Measurements from ENCODE around the gene SPINK2. TPM values are rescaled to one million over a fixed set of nuclear protein-coding genes. Genes with fewer than 3 reads are reported as not detected.

Gene SPINK2
- polyA plus RNA-seq, 1 of the 3 experiments (the other 2 are of a cell fraction): not detected

GRCh38 chr4:56768316-56768715, 53.2 kb downstream of the SPINK2 start:
- ChIA-PET POLR2A (no interaction called here), CTCF (no interaction called here)
- H4K20me1 ChIP-seq (ENCODE audit: insufficient read depth): no peaks in the 10 kb centered on the region
- no peaks in the 10 kb centered on the region for H3K4me1 ChIP-seq (ENCODE audit: control insufficient read depth in 1 of 2, insufficient read depth in 2 of 2, low read depth in 1 of 2, low read length in 1 of 2)
- TF ChIP-seq TEAD4 (IDR thresholded peaks at IDR 0.05; ENCODE audit: borderline replicate concordance, insufficient read depth): no peak
- H3K36me3 ChIP-seq (replicated peaks in 1 of 2; ENCODE audit: control insufficient read depth in 1 of 2, insufficient read depth in 2 of 2, low read length in 1 of 2): no peaks in the 10 kb centered on the region
- H3K4me3 ChIP-seq (ENCODE audit: low read depth in 2 of 2, low read length in 1 of 2): no peak overlapping the region
- H3F3A ChIP-seq (replicated peaks; ENCODE audit: insufficient read depth): peaks cover 2% of the 10 kb centered on the region
- H3K27ac ChIP-seq (ENCODE audit: low read depth in 2 of 2, low read length in 1 of 2): no peak overlapping the region
- no peaks in the 10 kb centered on the region for H3K79me2 ChIP-seq (ENCODE audit: insufficient read depth)
- H3K4me2 ChIP-seq: no peak overlapping the region
- H3K27me3 ChIP-seq (ENCODE audit: insufficient read depth): no peaks in the 10 kb centered on the region
- WGBS (ENCODE audit: low lambda C conversion rate): 49% methylated on average over 3 of the region's 3 CpGs
- H2AFZ ChIP-seq (ENCODE audit: low read depth): no peak overlapping the region
- H3K9me3 ChIP-seq: no peaks in the 10 kb centered on the region
- no peak overlapping the region for H3K9ac ChIP-seq
- no peak for DNase-seq
- no peaks in the 10 kb centered on the region for H3K9me2 ChIP-seq

- Histone ChIP-seq H3K9me2 (no peaks in the 10 kb centered on the region), H3K27ac (ENCODE audit: low read depth in 2 of 2, low read length in 1 of 2) (no peak overlapping the region), H3K9me3 (no peaks in the 10 kb centered on the region), H2AFZ (ENCODE audit: low read depth) (no peak overlapping the region), H3F3A (replicated peaks; ENCODE audit: insufficient read depth) (peaks cover 2% of the 10 kb centered on the region), H3K79me2 (ENCODE audit: insufficient read depth) (no peaks in the 10 kb centered on the region), H3K4me2 (no peak overlapping the region), H3K4me1 (ENCODE audit: control insufficient read depth in 1 of 2, insufficient read depth in 2 of 2, low read depth in 1 of 2, low read length in 1 of 2) (no peaks in the 10 kb centered on the region), H3K36me3 (replicated peaks in 1 of 2; ENCODE audit: control insufficient read depth in 1 of 2, insufficient read depth in 2 of 2, low read length in 1 of 2) (no peaks in the 10 kb centered on the region), H4K20me1 (ENCODE audit: insufficient read depth) (no peaks in the 10 kb centered on the region), H3K4me3 (ENCODE audit: low read depth in 2 of 2, low read length in 1 of 2) (no peak overlapping the region), H3K9ac (no peak overlapping the region), H3K27me3 (ENCODE audit: insufficient read depth) (no peaks in the 10 kb centered on the region)
- ChIA-PET CTCF (no interaction called here), POLR2A (no interaction called here)
- TF ChIP-seq GATA2 (CRISPR knock-in tag; IDR thresholded peaks at IDR 0.05) (no peak), TCF12 (IDR thresholded peaks at IDR 0.05) (peak; percentile 29; the same call in 1 of the 2 replicates), ELF1 (IDR thresholded peaks at IDR 0.05) (no peak), PBX3 (IDR thresholded peaks at IDR 0.05) (peak; percentile 63), GABPA (IDR thresholded peaks at IDR 0.05; ENCODE audit: low read depth) (no peak)
- DNase-seq: no peak
These were observed 53.9 kb downstream of the SPINK2 start for GRCh38 chr4:56767567-56767966.

- H3K79me2 ChIP-seq (ENCODE audit: insufficient read depth): no peaks in the 10 kb centered on the region
- 48% methylated on average over 5 of the region's 5 CpGs for WGBS (ENCODE audit: low lambda C conversion rate)
- CTCF ChIA-PET: no interaction called here
- peak; percentile 73; the same call in 1 of the 2 replicates for TF ChIP-seq FOSL2 (IDR thresholded peaks at IDR 0.05; ENCODE audit: borderline replicate concordance, low read depth)
- TF ChIP-seq MXI1 (IDR thresholded peaks at IDR 0.05; ENCODE audit: low read depth, low read length): no peak
- TF ChIP-seq MAX (IDR thresholded peaks at IDR 0.05; ENCODE audit: low read depth): no peak
- peak in 1 of 2 experiments; percentile 37; a peak in 1 of 4 replicates for TF ChIP-seq EP300 (IDR thresholded peaks at IDR 0.05; ENCODE audit: borderline replicate concordance in 1 of 2, low read depth in 1 of 2, low read length in 1 of 2)
- no peak for TF ChIP-seq GATA2 (CRISPR knock-in tag; IDR thresholded peaks at IDR 0.05)
- TF ChIP-seq ELF1 (IDR thresholded peaks at IDR 0.05): no peak
- no peak for TF ChIP-seq USF1 (IDR thresholded peaks at IDR 0.05; ENCODE audit: borderline replicate concordance, low read depth)
- no peak for TF ChIP-seq CHD2 (IDR thresholded peaks at IDR 0.05; ENCODE audit: low read length, partially characterized antibody)
- TF ChIP-seq RCOR1 (IDR thresholded peaks at IDR 0.05; ENCODE audit: low read length): no peak
- no peak for TF ChIP-seq RXRA (IDR thresholded peaks at IDR 0.05; ENCODE audit: borderline replicate concordance, low read depth)
- TF ChIP-seq RFX5 (IDR thresholded peaks at IDR 0.05; ENCODE audit: low read length): no peak
- TF ChIP-seq GABPA (IDR thresholded peaks at IDR 0.05; ENCODE audit: low read depth): no peak
- no peak for TF ChIP-seq CTCF (IDR thresholded peaks at IDR 0.05)
- TF ChIP-seq NRF1 (IDR thresholded peaks at IDR 0.05; ENCODE audit: low read depth, low read length): no peak
- no peak for TF ChIP-seq ZBTB33 (IDR thresholded peaks at IDR 0.05; ENCODE audit: borderline replicate concordance, low read depth)
These were observed 56.7 kb downstream of the SPINK2 start for GRCh38 chr4:56764775-56765174.

More at GRCh38 chr4:56764775-56765174, 56.7 kb downstream of the SPINK2 start:
- Histone ChIP-seq H3F3A (replicated peaks; ENCODE audit: insufficient read depth) (peaks cover 2% of the 10 kb centered on the region), H3K4me2 (no peak overlapping the region), H3K27me3 (ENCODE audit: insufficient read depth) (no peaks in the 10 kb centered on the region), H3K27ac (ENCODE audit: low read depth in 2 of 2, low read length in 1 of 2) (no peak overlapping the region), H4K20me1 (ENCODE audit: insufficient read depth) (no peaks in the 10 kb centered on the region), H3K9ac (no peak overlapping the region), H3K36me3 (replicated peaks in 1 of 2; ENCODE audit: control insufficient read depth in 1 of 2, insufficient read depth in 2 of 2, low read length in 1 of 2) (no peaks in the 10 kb centered on the region), H3K4me3 (ENCODE audit: low read depth in 2 of 2, low read length in 1 of 2) (no peak overlapping the region), H3K9me2 (no peaks in the 10 kb centered on the region), H3K9me3 (no peaks in the 10 kb centered on the region), H3K4me1 (ENCODE audit: control insufficient read depth in 1 of 2, insufficient read depth in 2 of 2, low read depth in 1 of 2, low read length in 1 of 2) (no peaks in the 10 kb centered on the region), H2AFZ (ENCODE audit: low read depth) (no peak overlapping the region)
- DNase-seq: peak; percentile 37
- POLR2A ChIA-PET: no interaction called here
